GM21390 (cell line): ENCODE measurements around the gene CYTH2.

Experiments used
- ATAC-seq: cut with Tn5 transposase; IDR thresholded peaks from one replicate; pipeline ENCODE4 v1.9.1; 2021; ENCODE audit not compliant: unreplicated experiment

Gene CYTH2, protein sequence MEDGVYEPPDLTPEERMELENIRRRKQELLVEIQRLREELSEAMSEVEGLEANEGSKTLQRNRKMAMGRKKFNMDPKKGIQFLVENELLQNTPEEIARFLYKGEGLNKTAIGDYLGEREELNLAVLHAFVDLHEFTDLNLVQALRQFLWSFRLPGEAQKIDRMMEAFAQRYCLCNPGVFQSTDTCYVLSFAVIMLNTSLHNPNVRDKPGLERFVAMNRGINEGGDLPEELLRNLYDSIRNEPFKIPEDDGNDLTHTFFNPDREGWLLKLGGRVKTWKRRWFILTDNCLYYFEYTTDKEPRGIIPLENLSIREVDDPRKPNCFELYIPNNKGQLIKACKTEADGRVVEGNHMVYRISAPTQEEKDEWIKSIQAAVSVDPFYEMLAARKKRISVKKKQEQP

DNA sequence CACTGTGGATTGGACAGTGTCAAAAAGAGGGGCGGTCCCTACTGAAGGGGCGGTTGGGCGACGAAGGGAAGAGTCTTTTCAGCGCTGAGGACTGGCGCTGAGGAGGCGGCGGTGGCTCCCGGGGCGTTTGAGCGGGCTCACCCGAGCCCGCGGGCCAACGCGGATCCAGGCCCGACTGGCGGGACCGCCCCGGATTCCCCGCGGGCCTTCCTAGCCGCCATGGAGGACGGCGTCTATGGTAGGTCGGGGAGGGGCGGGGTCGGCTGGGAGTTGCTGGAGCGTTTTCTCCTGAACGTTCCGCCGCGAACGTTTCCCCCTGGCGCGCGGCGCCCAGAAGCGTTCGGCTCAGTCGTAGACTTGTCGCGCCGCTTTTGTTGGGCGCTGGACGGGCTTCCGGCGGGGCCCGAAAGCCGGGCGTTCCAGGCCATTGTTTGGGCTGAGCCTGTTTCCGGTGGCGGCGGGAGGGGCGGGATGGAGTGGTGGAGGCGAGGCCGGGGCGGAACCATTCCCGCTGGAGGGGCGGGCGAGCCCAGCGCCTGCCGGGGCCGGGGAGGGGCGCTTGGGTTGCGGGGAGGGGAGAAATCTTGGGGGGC lies at the start of gene CYTH2:
Gene CYTH2 (plus strand): TSS at position 81 of the 593 bp plus-strand sequence. CDS start 139 bp downstream, at position 220.
- peak; percentile 34 for ATAC-seq

DNA sequence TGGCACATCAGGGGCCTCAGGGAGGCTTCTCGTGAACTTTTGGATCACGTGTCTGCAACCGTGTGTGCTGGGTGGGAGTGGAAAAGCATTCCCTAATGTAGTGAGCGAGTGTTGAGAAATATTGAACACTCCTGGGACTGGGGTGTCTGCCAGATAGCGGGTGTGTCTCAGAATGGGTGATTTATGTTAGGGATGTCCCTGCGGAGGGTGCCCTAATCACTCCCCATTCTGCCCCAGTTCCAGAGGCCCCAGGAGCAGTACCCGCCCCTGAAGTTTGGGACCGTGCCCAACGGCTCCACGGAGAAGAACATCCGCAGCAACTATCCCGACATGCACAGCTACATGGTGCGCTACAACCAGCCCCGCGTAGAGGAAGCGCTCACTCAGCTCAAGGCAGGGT lies 47.6 kb upstream of the CYTH2 start:
- ATAC-seq = no peak

DNA sequence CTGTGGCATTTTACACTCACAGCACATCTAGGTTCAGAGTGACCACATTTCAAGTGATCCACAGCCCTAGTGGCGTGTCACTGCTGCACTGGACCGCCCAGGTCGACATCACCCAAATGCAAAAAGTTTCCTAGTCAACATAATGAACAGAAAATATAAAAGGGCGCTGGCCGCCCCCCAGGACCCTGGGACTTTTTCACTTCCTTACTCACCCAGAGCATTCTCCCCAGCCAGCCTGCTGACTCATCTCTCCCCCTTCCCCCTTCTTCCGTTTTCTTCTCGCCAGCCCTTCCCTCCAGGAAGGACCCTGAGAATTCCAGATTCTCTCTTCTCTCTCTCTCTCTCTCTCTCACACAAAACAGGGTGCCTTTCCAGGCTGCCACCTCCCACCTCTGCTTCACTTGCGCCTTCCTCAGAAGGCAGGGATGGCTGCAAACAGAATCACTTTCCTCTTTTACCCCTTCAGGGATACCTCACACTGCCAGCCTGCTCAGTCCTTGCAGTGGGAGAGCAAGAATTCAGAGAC lies 44.4 kb upstream of the CYTH2 start:
- no peak for ATAC-seq

DNA sequence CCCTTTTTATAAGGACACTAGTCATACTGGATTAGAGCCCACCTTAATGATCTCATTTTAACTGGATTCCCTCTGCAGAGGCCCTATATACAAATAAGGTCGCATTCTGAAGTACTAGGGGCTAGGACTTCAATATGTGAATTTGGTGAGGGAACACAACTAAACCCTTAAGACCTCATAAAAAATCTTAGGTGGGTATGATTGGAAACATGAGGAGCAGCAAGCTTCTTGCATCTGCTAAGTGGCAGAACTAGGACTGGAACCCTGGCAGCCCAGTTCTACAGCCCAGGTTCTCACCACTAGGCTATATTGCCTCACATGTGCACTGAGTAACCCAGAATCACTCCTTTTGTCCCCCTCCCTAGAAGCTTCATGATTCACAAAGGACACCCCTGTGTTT lies 40.5 kb upstream of the CYTH2 start:
- no peak for ATAC-seq

DNA sequence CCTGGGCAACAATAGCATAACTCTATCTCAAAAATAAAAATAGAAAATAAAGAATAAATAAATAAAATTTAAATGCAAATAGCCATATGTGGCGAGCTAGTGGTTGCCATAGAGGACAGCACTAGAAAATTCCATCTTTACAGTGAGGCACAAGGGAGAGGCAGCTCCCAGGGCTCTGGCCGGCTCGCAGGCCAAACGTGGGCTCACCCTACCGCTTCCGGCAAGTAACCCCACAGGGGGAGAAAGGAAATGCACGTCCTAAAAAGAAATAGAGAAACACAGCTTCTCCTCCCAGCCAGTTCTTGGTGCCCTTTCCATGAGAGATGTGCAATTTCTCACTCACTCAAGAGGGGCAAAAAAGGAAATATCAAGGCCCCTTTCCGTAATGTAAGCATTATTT lies 35.8 kb upstream of the CYTH2 start:
- ATAC-seq = no peak

DNA sequence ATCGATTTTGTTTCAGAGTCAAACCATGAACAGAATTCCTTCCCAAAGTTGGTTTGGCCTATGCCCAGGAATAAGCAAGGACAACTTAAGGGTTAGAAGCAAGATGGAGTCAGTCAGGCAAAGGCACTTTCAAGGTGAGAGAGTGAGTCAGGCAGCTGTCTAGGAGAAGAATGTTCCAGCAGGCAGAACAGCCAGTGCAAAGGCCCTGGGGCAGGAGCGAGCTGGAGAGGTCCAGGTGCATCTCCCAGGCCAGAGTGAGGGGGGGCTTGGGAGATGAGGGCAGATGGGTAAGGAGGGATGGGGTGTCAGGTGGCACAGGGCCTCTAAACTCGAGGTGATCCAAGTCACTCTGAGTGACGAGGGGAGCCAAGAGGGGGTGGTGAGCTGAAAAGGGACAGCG lies 32.6 kb upstream of the CYTH2 start:
- ATAC-seq = no peak

DNA sequence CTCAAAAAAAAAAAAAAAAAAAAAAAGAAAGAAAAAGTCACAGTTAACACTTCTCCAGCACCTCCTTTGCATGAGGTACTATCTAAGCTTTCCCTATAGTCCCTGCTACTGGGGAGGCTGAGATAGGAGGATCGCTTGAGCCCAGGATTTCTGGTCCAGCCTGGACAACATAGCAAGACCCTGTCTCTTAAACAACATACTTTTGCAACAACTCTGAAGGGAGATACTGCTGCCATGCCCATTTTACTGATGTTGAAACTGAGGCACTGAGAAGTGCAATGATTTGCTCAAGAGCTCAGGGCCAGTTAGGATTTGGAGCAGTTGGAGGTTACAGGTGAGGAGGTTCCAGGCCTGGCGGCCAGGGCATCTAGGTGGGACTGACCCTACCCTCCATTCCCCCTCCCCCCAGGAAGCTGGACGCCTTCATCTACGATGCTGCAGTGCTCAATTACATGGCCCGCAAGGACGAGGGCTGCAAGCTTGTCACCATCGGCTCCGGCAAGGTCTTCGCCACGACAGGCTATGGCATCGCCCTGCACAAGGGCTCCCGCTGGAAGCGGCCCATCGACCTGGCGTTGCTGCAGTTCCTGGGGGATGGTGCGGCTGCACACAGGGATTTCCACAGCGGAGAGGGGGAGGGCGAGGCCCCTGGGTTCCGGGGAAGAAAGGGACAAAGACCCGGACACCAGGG lies 27.7 kb upstream of the CYTH2 start:
- ATAC-seq = no peak

DNA sequence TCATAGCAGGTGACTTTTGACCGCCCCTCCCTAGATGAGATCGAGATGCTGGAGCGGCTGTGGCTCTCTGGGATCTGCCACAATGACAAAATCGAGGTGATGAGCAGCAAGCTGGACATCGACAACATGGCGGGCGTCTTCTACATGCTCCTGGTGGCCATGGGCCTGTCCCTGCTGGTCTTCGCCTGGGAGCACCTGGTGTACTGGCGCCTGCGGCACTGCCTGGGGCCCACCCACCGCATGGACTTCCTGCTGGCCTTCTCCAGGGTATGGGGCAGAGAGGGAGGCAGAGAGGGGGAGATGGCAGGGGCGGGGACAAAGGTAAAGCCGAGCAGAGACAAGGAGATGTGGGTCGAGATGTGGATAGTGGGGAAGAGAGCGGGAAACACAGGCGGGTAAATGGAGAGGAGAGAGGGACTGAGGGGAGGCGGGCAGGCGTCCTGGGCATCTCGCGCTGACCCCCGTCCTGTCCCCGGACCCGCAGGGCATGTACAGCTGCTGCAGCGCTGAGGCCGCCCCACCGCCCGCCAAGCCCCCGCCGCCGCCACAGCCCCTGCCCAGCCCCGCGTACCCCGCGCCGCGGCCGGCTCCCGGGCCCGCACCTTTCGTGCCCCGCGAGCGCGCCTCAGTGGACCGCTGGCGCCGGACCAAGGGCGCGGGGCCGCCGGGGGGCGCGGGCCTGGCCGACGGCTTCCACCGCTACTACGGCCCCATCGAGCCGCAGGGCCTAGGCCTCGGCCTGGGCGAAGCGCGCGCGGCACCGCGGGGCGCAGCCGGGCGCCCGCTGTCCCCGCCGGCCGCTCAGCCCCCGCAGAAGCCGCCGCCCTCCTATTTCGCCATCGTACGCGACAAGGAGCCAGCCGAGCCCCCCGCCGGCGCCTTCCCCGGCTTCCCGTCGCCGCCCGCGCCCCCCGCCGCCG lies 26.8 kb upstream of the CYTH2 start:
- ATAC-seq = no peak

DNA sequence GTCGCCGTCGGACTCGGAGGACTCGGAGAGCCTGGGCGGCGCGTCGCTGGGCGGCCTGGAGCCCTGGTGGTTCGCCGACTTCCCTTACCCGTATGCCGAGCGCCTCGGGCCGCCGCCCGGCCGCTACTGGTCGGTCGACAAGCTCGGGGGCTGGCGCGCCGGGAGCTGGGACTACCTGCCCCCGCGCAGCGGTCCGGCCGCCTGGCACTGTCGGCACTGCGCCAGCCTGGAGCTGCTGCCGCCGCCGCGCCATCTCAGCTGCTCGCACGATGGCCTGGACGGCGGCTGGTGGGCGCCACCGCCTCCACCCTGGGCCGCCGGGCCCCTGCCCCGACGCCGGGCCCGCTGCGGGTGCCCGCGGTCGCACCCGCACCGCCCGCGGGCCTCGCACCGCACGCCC lies 25.9 kb upstream of the CYTH2 start:
- ATAC-seq = no peak

DNA sequence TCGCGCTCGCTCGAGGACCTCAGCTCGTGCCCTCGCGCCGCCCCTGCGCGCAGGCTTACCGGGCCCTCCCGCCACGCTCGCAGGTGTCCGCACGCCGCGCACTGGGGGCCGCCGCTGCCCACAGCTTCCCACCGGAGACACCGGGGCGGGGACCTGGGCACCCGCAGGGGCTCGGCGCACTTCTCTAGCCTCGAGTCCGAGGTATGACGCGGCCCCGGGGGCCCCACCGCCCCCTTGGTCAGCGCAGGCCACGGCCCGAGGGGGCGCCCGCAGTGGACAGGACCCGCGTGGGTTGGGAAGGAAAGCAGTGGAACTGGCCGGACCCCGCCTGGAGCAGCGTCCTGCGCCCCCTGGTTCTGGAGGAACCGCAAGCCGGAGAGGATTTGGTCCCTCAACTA lies 25.4 kb upstream of the CYTH2 start:
- no peak for ATAC-seq

DNA sequence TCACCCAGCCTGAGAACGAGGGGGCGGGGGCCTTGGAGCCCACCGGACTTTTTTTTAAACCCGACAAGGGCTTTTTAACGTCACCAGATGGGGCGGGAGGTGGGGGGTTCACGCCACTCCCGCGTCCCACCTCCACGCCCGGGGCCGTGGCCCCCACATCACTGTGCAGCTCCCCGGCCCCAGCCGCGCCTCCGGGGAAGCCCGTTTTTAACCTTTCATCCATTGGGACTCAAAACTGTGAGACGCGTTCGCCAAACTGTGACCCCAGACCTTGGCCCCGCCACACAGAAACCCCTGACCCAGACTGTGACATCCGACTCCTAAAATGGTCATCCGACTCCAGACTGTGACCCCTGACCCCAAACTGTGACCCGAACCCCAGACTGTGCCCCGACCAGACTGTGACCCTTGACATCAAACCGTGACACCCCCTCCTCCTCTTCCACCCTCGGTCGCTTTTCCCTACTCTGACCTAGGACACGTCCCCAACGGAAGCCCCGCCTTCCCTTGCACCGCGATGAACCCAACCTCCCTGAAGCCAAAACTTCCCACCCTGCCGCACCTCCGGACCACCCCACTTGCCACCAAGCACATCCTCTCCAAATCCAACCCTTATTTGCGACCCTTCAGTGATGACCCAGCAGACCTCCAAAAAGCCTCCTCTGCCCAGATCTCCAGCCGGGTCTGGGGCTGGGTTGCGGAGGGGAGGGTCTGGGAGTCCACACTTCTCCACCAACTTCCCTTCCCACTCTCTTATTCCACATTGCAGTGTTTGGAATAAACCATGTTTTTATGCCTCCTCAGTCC lies 24.8 kb upstream of the CYTH2 start:
- ATAC-seq = no peak

DNA sequence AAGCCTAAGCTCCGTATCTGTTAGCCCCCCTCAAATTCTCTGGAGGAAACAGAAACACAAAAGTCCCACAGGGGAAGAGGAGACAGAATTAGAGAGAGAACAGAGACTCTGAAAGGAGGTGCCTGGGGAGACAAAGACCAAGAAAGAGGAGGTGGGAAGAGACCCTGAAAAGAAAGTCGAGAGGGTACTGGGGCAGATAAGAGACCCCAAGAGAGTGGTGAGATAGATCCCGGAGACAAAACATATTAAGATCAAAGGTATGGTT lies 24.3 kb upstream of the CYTH2 start:
- no peak for ATAC-seq

DNA sequence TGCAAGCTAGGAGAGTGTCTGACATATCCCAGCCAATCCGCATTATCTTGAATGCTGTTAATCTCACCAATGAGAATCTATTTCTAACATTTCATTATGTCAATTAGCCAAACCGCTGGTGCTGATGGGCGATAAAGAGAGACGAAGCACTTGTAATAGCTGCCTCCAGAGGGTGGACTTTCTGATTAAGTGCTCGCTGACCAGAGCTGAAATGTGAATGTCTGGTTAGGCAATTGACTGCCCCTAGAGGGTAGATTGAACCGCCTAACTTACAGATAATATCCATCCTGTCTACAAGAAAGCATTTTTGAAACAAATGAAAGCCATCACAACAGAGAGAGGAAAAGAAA lies 23.9 kb upstream of the CYTH2 start:
- peak; percentile 28 for ATAC-seq

DNA sequence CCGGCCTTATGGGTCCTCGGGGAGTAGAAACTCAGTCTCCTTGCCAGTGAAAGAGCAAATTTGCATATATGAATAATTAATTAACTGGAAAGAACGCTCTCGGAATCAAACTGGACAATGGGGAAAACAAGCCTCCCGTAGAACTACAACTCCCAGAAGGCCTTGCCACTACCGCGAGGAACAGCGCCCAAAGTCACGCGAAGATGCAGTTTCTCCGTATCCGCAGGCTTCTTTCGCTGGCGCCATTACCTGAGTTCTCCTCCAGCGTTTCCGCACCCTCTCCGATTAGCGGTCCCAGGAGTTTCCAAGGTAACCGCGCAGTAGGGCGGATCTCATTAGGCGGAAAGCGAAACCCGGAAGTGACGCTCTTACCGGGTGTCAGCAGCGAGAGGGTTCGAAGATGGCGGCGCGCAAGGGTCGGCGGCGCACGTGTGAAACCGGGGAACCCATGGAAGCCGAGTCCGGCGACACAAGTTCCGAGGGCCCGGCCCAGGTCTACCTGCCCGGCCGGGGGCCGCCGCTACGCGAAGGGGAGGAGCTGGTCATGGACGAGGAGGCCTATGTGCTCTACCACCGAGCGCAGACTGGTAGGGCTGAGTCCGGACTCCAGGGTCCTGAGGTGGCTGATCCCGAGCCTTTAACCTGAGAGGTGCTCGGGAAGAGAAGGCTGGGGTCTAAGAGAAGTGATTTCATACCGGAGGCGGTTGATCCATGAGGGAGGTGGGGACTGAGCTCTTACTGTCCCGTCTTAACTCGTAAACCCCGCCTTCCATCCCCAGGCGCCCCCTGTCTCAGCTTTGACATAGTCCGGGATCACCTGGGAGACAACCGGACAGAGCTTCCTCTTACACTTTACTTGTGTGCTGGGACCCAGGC lies 23.3 kb upstream of the CYTH2 start, which contains the start of gene GRWD1:
Gene GRWD1 (plus strand): TSS at position 378 of the 876 bp plus-strand sequence. CDS start 23 bp downstream, at position 401.
- peak; percentile 80 for ATAC-seq

DNA sequence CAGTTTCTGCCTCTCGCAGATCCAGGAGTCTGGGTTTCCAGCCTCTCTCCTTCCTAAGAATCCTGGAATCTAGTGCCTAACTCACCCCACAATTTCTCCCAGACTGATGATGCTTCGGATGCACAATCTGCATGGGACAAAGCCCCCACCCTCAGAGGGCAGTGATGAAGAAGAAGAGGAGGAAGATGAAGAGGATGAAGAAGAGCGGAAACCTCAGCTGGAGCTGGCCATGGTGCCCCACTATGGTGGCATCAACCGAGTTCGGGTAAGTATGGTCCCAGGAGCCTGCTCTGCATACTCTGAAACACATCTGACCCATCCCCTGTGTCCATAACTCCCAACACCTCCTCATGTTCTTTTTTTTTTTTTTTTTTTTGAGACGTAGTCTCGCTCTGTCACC lies 22.6 kb upstream of the CYTH2 start:
- ATAC-seq = no peak

DNA sequence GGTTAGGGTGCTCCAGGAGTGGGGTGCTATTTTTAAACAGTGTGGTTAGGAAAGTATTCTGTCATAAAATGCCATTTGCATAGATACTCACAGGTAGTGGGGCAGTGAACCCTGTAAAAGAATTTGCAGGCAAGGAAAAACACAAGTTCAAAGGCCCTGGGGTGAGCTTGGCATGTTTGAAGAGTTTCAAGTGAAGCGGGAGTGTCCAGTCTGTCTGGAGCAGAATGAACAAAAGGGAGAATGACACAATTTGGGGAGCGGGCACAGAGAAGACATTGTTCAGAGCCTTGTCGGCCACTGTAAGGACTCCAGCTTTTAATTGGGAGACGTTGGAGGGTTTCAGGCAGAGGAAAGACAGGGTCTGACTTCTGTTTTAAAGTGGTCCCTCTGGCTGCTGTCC lies 20.6 kb upstream of the CYTH2 start:
- ATAC-seq = no peak

DNA sequence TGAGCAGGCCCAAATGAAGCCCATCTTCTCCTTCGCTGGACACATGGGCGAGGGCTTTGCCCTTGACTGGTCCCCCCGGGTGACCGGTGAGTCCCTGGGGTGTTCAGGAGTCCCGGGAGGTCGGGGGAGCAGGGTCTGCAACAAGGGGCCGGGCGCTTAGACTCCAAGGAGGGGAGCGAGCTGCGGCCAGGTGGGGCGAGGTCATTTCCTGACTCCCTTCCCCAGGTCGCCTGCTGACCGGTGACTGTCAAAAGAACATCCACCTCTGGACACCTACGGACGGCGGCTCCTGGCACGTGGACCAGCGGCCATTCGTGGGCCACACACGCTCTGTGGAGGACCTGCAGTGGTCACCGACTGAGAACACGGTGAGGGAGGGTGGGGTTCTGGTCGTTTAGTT lies 18.7 kb upstream of the CYTH2 start:
- no peak for ATAC-seq

DNA sequence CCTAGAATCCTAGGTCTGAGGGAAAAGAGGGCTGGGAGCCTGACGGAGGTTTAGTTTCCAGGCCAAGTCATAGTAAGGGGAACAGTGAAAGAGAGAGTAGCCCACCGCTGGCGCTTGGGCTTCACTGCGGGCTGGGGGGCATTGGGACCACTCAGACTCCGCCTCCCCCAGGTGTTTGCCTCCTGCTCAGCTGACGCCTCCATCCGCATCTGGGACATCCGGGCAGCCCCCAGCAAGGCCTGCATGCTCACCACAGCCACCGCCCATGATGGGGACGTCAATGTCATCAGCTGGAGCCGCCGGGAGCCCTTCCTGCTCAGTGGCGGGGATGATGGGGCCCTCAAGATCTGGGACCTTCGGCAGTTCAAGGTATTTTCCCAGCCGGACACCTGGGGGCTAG lies 18.3 kb upstream of the CYTH2 start:
- ATAC-seq = no peak

DNA sequence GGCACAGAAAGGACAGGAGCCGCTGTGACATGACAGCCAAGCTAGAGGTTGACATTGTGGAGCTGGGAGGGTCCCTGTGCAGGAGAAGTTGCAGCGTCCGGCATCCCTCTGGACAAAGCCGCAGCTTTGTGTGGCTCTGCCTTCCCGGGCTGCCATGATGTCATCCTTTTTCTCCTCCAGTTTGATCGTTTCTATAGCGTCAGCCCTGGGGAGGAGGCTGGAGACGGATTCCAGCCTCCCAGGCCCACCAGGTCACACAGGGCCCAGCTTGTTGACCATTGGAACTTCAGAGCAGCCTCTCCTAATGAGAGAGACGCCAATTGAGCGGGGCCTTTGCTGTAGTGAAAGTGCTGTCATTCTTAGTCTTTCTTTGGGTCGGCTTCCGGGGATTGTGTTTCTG lies 17.5 kb upstream of the CYTH2 start:
- no peak for ATAC-seq
